ENCODE measurements around the gene TLE3. TPM values are rescaled to one million over a fixed set of nuclear protein-coding genes. Genes with fewer than 3 reads are reported as not detected.

TLE3 gene
- total and polyA plus RNA-seq, 2 of the 4 experiments (the other 2 are of a cell fraction), result 6.5 to 16.3 TPM

- H2AK9ac ChIP-seq (replicated peaks; ENCODE audit: low read depth, low read length, poor library complexity), result no peak overlapping the region
- no TSS peak for BruUV-seq (replicated peaks)
Observed at GRCh38 chr15:70114221-70114620, 16.5 kb upstream of the TLE3 start.

More at GRCh38 chr15:70114221-70114620, 16.5 kb upstream of the TLE3 start:
- H3K9me3 ChIP-seq (ENCODE audit: control insufficient read depth, insufficient read depth, low read length), result no peaks in the 10 kb centered on the region
- peaks cover 40% of the 10 kb centered on the region for H3K27me3 ChIP-seq (ENCODE audit: control insufficient read depth, insufficient read depth, low read length)
- in situ Hi-C loops (cut with MboI; ENCODE audit: low sequenced_read_pairs), result no loop called here
- no peak overlapping the region for H2BK20ac ChIP-seq (ENCODE audit: low read depth, low read length)
- dilution Hi-C loops (cut with HindIII; ENCODE audit: low sequenced_read_pairs, unreplicated experiment), result no loop called here
- intact Hi-C loops (cut with micrococcal nuclease), result no loop called here
- ATAC-seq (ENCODE audit: low read depth) (no peak), DNase-seq (no peak)
- TF ChIP-seq CHD1 (IDR thresholded peaks at IDR 0.05; ENCODE audit: low read depth, low read length) (no peak), ELK1 (IDR thresholded peaks at IDR 0.05; ENCODE audit: borderline replicate concordance, low read depth, low read length) (no peak), USF2 (IDR thresholded peaks at IDR 0.05; ENCODE audit: low read depth, low read length) (no peak), RFX5 (IDR thresholded peaks at IDR 0.05; ENCODE audit: low read depth, low read length) (no peak)
- POLR2A ChIA-PET (ENCODE audit: unreplicated experiment), result no interaction called here
- H3K4ac ChIP-seq (ENCODE audit: low read depth, low read length), result no peak overlapping the region
- H3K4me2 ChIP-seq (ENCODE audit: low read depth, low read length), result no peak overlapping the region
- no peak overlapping the region for H2BK5ac ChIP-seq (ENCODE audit: low read depth, low read length, poor library complexity, severe bottlenecking)
- no peak overlapping the region for H2BK15ac ChIP-seq (ENCODE audit: low read depth, low read length)
- no peak overlapping the region for H3K23ac ChIP-seq (ENCODE audit: low read depth, low read length)
- H3K18ac ChIP-seq (ENCODE audit: low read depth, low read length), result no peak overlapping the region
- no peaks in the 10 kb centered on the region for H3K36me3 ChIP-seq (ENCODE audit: control insufficient read depth, insufficient read depth, low read length)
- CTCF ChIA-PET, result no interaction called here
- H2AK5ac ChIP-seq (ENCODE audit: low read depth, low read length), result no peak overlapping the region
- no peak overlapping the region for H2AFZ ChIP-seq (replicated peaks; ENCODE audit: low read length, poor library complexity)
- H3K79me1 ChIP-seq (ENCODE audit: low read depth in 1 of 2, low read length in 2 of 2), result no peaks in the 10 kb centered on the region
- H3K4me1 ChIP-seq (ENCODE audit: control insufficient read depth, insufficient read depth, low read length), result peaks cover 4% of the 10 kb centered on the region; the same call in 1 of the 2 replicates
- H4K20me1 ChIP-seq (ENCODE audit: insufficient read depth, low read length), result no peaks in the 10 kb centered on the region
- no peak overlapping the region for H4K8ac ChIP-seq (ENCODE audit: low read depth in 2 of 2, low read length in 2 of 2)
- H3K27ac ChIP-seq (ENCODE audit: insufficient read depth, low read length), result no peak overlapping the region
- no peak overlapping the region for H3K14ac ChIP-seq (replicated peaks; ENCODE audit: low read depth, low read length)
- no peak overlapping the region for H3K9ac ChIP-seq (ENCODE audit: low read depth, low read length)
- H3K9me1 ChIP-seq (ENCODE audit: insufficient read depth, low read length), result no peaks in the 10 kb centered on the region
- no peak overlapping the region for H4K5ac ChIP-seq (ENCODE audit: low read depth, low read length)
- no peak overlapping the region for H3K4me3 ChIP-seq (ENCODE audit: insufficient read depth, low read depth, low read length)
- no CpG with 5 or more reads among the region's 3 CpGs for WGBS, 2 experiments (ENCODE audit: extremely low coverage in 2 of 2, insufficient read length in 1 of 2)
- H3K56ac ChIP-seq (ENCODE audit: extremely low read depth, insufficient read depth, low read length), result no peak overlapping the region
- no peak overlapping the region for H2BK120ac ChIP-seq (ENCODE audit: low read depth, low read length)
- no peak overlapping the region for H4K91ac ChIP-seq (ENCODE audit: insufficient read depth, low read depth, low read length)
